22Rv1 (cell line): Measurements from ENCODE around the gene CCDC142.

Experiments
- ZFX ChIP-seq: fragments of 450-650 bp; IDR thresholded peaks from 2 replicates; pipeline ENCODE4 v1.6.1; 2017; ENCODE audit warnings: antibody characterized with exemption, borderline replicate concordance
- TF ChIP-seq, protein P1 (sequence below): fragments of 450-650 bp; IDR thresholded peaks from 2 replicates; pipeline ENCODE4 v1.5.1; 2017; ENCODE audit warnings: mild to moderate bottlenecking

DNA sequence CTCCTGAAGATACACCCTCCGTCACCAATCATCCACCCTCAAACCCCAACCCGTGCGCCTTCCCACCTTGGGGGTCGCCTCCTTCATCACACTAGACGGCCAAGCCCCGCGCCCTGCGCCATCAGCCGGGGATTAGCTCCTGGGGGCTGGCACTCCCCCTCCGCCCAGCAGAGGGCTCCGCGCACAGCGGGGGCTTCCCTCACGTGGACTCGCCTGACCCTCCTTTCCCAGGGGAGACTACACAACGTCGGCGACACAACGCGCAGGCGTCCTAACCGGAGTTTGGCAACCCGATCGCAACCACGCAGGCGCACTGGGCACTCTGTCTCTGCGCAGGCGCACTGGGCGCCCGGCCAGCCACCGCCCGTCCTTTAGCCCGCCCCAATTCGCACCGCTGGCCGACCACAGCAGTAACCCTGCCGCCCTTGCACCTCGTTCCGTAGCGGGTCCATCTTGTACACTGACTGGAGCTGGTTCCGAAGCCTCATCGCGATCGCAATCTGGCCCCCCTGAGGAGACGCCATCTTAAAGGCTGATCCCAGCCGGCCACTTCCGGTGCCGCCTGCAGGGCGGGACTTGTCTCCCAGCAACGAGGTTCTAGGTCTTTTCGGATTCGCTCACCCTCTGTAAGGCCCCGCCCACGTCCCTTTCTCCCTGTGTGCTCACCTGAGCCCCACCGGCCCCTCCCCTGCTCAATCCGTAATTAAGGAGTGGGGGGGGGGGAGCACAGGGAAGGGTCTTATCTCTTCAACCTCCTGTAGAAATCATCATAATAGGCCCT lies 24.5 kb upstream of the CCDC142 start, which contains the start of gene PCGF1:
- TF ChIP-seq, protein P1, sequence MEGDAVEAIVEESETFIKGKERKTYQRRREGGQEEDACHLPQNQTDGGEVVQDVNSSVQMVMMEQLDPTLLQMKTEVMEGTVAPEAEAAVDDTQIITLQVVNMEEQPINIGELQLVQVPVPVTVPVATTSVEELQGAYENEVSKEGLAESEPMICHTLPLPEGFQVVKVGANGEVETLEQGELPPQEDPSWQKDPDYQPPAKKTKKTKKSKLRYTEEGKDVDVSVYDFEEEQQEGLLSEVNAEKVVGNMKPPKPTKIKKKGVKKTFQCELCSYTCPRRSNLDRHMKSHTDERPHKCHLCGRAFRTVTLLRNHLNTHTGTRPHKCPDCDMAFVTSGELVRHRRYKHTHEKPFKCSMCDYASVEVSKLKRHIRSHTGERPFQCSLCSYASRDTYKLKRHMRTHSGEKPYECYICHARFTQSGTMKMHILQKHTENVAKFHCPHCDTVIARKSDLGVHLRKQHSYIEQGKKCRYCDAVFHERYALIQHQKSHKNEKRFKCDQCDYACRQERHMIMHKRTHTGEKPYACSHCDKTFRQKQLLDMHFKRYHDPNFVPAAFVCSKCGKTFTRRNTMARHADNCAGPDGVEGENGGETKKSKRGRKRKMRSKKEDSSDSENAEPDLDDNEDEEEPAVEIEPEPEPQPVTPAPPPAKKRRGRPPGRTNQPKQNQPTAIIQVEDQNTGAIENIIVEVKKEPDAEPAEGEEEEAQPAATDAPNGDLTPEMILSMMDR = no peak
- TF ChIP-seq ZFX = no peak
